Endodermal cell (in vitro differentiated cells): Measurements from ENCODE around the gene PIP5K1C. TPM values are rescaled to one million over a fixed set of nuclear protein-coding genes. Genes with fewer than 3 reads are reported as not detected.

Experiments
- DNase-seq: peaks from one replicate; pipeline ENCODE4 v3.0.0-alpha.2; 2017
- H3K27ac ChIP-seq: 2 replicates; pipeline ENCODE4 v1.5.1; 2013; ENCODE audit warnings: mild to moderate bottlenecking, low read depth, low read length, moderate library complexity
- H3K27me3 ChIP-seq: 2 replicates; pipeline ENCODE4 v1.6.1; 2013; ENCODE audit warnings: mild to moderate bottlenecking, low read length, moderate library complexity; ENCODE audit not compliant: insufficient read depth, control insufficient read depth, poor library complexity, severe bottlenecking
- H3K36me3 ChIP-seq: 2 replicates; pipeline ENCODE4 v1.7.0; 2013; ENCODE audit warnings: mild to moderate bottlenecking, low read length, moderate library complexity; ENCODE audit not compliant: control insufficient read depth, insufficient read depth
- H3K4me1 ChIP-seq: one replicate; pipeline ENCODE4 v1.7.0; 2013; ENCODE audit warnings: low read length; ENCODE audit not compliant: control insufficient read depth, insufficient read depth
- H3K4me3 ChIP-seq: 2 replicates; pipeline ENCODE4 v1.5.1; 2013; ENCODE audit warnings: mild to moderate bottlenecking, low read length, moderate library complexity
- H3K9ac ChIP-seq: 2 replicates; pipeline ENCODE4 v1.6.1; 2013; ENCODE audit warnings: mild to moderate bottlenecking, low read length, moderate library complexity; ENCODE audit not compliant: poor library complexity, severe bottlenecking; ENCODE audit errors: extremely low read depth
- H3K9me3 ChIP-seq: 2 replicates; pipeline ENCODE4 v1.6.1; 2013; ENCODE audit warnings: mild to moderate bottlenecking, low read length, moderate library complexity; ENCODE audit not compliant: control insufficient read depth
- H3K27ac Mint-ChIP-seq: 2 replicates; pipeline ENCODE4 v1.8.0; 2020; ENCODE audit warnings: mixed read lengths
- H3K27me3 Mint-ChIP-seq: 2 replicates; pipeline ENCODE4 v1.8.0; 2021; ENCODE audit warnings: mild to moderate bottlenecking, mixed read lengths; ENCODE audit not compliant: insufficient read depth
- H3K36me3 Mint-ChIP-seq: 2 replicates; pipeline ENCODE4 v1.8.0; 2020; ENCODE audit warnings: low read depth, mixed read lengths
- H3K4me1 Mint-ChIP-seq: 2 replicates; pipeline ENCODE4 v1.8.0; 2020; ENCODE audit warnings: mixed read lengths
- H3K4me3 Mint-ChIP-seq: 2 replicates; pipeline ENCODE4 v1.8.0; 2020; ENCODE audit warnings: mild to moderate bottlenecking, moderate library complexity, mixed read lengths
- H3K9me3 Mint-ChIP-seq: 2 replicates; pipeline ENCODE4 v1.8.0; 2020; ENCODE audit warnings: mild to moderate bottlenecking, mixed read lengths
- WGBS, 2 experiments: methylation state at CpG; one replicate each; pipeline versions ENCODE4 v1.1.5 to v1.1.7; 2013; ENCODE audit warnings: missing lambda C conversion rate in 2 of 2, mixed read lengths in 1 of 2; ENCODE audit not compliant: insufficient coverage in 1 of 2, insufficient read length in 1 of 2; 5-methylcytosine and 5-hydroxymethylcytosine counted together
- total RNA-seq, 2 donors: library from RNA; stranded (reverse); fragmentation: NEBNext Ultra II Directional in 1 of 2; extraction: Animal tissue kit (Norgen Biotek cat#: 25700) in 1 of 2; gene quantifications; 2 replicates in 1 of 2; 3 replicates in 1 of 2; pipeline ENCODE4 v1.2.1, GENCODE V29; 2021
- TF ChIP-seq, protein P1 (sequence below): fragments of 200-600 bp; sonication (generic); conservative IDR thresholded peaks from 2 replicates; pipeline ENCODE4 v1.5.0; 2021; ENCODE audit warnings: antibody characterized with exemption, mild to moderate bottlenecking

Gene PIP5K1C
- total RNA-seq, 2 donors from 2014 or later = 43.5 to 51.5 TPM

DNA sequence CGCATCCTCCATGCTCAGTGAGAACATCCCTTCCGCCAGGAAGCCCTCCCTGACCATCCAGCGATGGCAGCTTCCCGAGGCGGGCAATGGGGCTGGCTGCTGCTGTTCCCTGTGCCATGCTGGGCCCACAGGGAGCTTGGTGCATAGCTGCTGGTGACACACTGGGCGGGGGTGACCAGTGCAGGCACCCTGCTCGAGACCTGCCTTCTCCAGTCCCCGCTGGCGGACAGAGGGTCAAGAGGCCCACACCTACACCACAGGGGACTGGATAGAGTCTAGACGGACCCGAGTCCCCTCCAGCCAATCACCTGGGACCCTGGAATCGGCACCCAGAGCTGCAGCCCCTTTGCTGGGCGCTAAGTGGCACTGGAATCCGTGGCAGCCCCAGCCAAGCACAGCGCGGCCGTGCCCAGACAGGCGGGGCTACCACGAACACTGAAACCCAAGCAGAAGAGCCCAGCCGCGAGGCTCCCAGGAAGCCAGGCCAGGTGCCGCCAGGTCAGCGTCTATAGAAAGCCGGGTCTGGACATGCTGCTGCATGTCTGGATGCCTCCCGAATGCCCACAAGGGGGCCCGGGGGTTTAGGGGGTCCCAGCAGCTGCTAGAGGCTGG lies 84.6 kb downstream of the PIP5K1C start:
- Histone ChIP-seq H3K4me3 (no peak overlapping the region), H3K27me3 (no peaks in the 10 kb centered on the region), H3K9ac (no peak overlapping the region), H3K36me3 (peaks cover 11% of the 10 kb centered on the region), H3K27ac (no peak overlapping the region), H3K4me1 (no peaks in the 10 kb centered on the region), H3K9me3 (no peaks in the 10 kb centered on the region)
- DNase-seq = no peak
- H3K9me3 Mint-ChIP-seq = no peaks in the 10 kb centered on the region
- H3K4me1 Mint-ChIP-seq = no peaks in the 10 kb centered on the region
- 96% methylated on average over 16 to 26 of the region's 26 CpGs for WGBS, 2 experiments
- TF ChIP-seq, protein P1, sequence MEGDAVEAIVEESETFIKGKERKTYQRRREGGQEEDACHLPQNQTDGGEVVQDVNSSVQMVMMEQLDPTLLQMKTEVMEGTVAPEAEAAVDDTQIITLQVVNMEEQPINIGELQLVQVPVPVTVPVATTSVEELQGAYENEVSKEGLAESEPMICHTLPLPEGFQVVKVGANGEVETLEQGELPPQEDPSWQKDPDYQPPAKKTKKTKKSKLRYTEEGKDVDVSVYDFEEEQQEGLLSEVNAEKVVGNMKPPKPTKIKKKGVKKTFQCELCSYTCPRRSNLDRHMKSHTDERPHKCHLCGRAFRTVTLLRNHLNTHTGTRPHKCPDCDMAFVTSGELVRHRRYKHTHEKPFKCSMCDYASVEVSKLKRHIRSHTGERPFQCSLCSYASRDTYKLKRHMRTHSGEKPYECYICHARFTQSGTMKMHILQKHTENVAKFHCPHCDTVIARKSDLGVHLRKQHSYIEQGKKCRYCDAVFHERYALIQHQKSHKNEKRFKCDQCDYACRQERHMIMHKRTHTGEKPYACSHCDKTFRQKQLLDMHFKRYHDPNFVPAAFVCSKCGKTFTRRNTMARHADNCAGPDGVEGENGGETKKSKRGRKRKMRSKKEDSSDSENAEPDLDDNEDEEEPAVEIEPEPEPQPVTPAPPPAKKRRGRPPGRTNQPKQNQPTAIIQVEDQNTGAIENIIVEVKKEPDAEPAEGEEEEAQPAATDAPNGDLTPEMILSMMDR = peak; percentile 20
- H3K27ac Mint-ChIP-seq = no peak overlapping the region
- H3K36me3 Mint-ChIP-seq = peaks cover 14% of the 10 kb centered on the region
- no peak overlapping the region for H3K4me3 Mint-ChIP-seq
- H3K27me3 Mint-ChIP-seq = no peaks in the 10 kb centered on the region

DNA sequence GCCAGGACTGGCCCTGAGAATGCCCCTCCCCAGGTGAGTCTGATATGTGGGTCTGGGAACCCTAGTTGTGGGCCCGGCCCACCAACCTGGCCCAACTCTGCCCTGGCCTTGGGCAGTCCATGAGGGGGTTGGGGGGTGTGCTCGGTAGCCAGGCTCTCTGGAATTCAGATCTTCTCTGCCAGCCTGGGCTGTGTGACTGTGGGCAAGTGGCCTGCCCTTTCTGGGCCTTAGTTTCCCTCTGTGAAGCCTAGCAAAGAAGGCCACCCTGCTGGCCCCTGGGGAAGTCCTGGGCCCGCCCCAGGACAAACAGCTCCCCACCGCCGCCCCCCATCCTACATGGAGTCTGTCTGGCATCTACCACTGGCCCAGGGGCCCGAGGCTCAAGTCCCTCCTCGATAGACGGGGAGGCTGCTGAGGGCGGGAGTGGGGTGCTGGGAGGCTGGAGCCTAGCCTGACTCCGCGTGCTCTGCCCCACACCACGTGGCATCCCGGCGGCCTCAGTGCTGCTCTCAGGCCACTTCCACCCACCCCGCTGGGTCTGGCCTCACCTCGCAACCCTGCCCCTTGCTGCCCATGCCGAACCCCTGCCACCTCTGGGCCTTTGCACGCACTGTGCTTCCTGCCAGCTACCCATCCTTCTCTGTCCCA lies 85.3 kb downstream of the PIP5K1C start:
- Histone ChIP-seq H3K27ac (no peak overlapping the region), H3K9ac (no peak overlapping the region), H3K4me3 (no peak overlapping the region), H3K4me1 (no peaks in the 10 kb centered on the region), H3K27me3 (no peaks in the 10 kb centered on the region), H3K36me3 (peaks cover 11% of the 10 kb centered on the region), H3K9me3 (no peaks in the 10 kb centered on the region)
- DNase-seq = no peak
- Mint-ChIP-seq H3K4me3 (no peak overlapping the region), H3K27me3 (no peaks in the 10 kb centered on the region), H3K9me3 (no peaks in the 10 kb centered on the region), H3K27ac (no peak overlapping the region), H3K4me1 (no peaks in the 10 kb centered on the region), H3K36me3 (peaks cover 18% of the 10 kb centered on the region)
- 87 to 88% methylated on average over 11 to 18 of the region's 18 CpGs for WGBS, 2 experiments
- TF ChIP-seq, protein P1 = no peak

DNA sequence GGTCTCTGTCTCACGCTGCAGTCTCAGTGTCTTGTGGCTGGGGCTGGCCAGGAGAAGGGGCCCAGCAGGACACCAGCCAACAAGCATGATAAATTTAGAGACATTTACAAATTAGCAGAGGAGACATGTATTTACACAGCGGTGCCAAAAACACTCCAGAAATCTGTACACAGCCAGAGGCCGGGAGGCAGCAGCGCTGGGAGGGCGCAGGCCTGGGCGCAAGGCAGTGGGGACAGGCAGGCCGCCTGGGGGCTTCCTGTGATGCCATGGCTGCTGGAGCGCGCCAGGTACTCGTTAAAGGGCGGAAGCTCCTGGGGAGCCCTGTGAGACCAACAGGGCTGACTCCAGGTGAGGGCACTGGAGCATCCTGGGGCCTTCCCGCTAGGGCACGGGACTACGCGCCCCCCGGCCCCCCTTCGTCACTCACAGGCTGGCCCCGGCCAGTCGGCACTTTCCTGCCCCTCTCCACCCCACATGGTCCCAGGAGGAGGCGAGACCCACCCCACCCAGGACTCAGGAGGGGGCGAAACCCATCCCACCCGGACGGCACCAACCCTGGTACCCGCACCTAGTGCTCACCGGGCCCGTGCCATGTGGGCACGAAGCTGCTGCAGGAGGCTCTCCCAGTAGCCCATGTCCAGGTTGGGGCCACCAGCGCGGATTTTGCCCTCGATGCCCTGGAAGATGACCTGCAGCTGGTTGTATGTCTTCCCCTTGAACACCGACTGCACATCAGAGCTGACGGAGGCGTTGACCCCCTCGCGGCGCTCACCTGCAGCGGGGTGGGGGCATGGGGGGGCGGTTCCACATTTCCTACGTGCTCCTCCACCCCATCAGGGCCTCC lies 86.2 kb downstream of the PIP5K1C start:
- H3K4me1 Mint-ChIP-seq = no peaks in the 10 kb centered on the region
- Histone ChIP-seq H3K9me3 (no peaks in the 10 kb centered on the region), H3K9ac (no peak overlapping the region), H3K36me3 (peaks cover 11% of the 10 kb centered on the region), H3K4me3 (no peak overlapping the region), H3K4me1 (no peaks in the 10 kb centered on the region), H3K27me3 (no peaks in the 10 kb centered on the region), H3K27ac (no peak overlapping the region)
- peaks cover 21% of the 10 kb centered on the region for H3K36me3 Mint-ChIP-seq
- 94 to 95% methylated on average over 26 to 39 of the region's 39 CpGs for WGBS, 2 experiments
- H3K27ac Mint-ChIP-seq = no peak overlapping the region
- H3K9me3 Mint-ChIP-seq = no peaks in the 10 kb centered on the region
- no peaks in the 10 kb centered on the region for H3K27me3 Mint-ChIP-seq
- no peak overlapping the region for H3K4me3 Mint-ChIP-seq
- TF ChIP-seq, protein P1 = no peak
- no peak for DNase-seq
